ENCODE measurements around the gene DNLZ.

DNA sequence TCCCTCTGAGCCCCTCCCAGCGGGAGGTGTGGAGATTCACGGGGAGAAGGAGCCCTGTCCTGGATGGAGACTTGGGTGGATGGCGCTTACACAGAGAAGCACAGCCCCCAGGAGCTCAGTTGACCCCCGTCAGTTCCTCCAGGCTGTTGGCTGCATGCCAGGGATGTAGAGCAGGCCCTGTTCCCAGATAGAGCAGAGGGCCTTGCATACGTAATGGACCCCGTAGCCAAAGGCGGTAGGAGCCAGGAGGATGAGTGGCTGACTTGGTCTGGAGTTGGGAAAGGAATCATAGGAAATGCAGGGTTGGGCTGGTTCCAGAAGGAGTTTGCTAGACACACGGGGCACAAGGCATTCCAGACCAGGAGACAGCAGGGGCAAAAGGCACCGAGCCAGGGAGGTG lies 49.4 kb upstream of the DNLZ start:
- TF ChIP-seq CTCF (IDR thresholded peaks at IDR 0.05) (no peak), POLR2A (IDR thresholded peaks at IDR 0.05) (no peak)
